HFF-Myc (cell line): ENCODE measurements around the gene HINT1.

Experiments used
- DNase-seq: peaks from one replicate; pipeline ENCODE4 v3.0.0-alpha.2; 2011; ENCODE audit warnings: low read depth; ENCODE audit errors: extremely low read depth
- H3K4me3 ChIP-seq: replicated peaks from 2 replicates; pipeline ENCODE4 v1.5.1; 2011; ENCODE audit warnings: low read depth, mild to moderate bottlenecking, control low read depth, low read length
- CTCF ChIP-seq: IDR thresholded peaks from 2 replicates; pipeline ENCODE4 v1.5.1; 2012; ENCODE audit warnings: mild to moderate bottlenecking, low read depth, low read length, control low read depth; ENCODE audit errors: missing control alignments

The HINT1 gene

GRCh38 chr5:131165119-131165727, at the start of gene HINT1:
TSS of gene HINT1 (minus strand) at chr5:131165256. CDS start at chr5:131165205, 51 bp downstream.
- TF ChIP-seq CTCF, result no peak
- peak within 1 kb of the TSS; percentile 90 for H3K4me3 ChIP-seq
- peak; percentile 74 for DNase-seq

DNA sequence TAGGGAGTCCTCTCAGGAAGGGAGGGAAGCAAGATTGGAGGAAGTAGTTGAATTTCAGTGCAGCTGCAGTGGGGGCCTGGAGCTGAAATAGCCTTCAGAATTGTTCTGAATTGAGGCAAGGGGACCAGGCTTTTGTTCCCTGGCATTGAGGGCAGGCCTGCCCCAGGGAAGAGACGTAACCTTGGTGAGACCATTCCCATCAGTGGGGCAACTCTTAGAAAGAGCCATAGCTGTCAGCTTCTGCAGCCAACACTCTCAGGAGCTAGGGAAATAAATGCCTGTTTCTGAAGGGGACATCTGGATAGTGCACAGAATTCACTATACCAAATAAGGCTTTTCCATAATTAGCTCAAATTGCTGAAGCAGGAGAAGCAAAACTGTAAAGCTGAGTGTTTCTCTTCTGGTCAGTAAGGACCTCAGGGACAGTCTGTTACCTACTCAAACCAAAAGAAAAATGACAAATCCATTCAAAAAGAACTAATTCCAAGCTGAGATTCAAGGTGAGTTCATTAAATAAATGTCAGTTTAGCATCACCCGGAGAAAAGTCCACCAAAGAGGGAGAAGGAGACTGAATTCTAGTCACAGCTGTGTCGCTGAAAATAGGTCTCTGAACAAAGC, 49.7 kb upstream of the HINT1 start:
- H3K4me3 ChIP-seq, result no peak overlapping the region
- DNase-seq, result no peak
- TF ChIP-seq CTCF, result no peak

DNA sequence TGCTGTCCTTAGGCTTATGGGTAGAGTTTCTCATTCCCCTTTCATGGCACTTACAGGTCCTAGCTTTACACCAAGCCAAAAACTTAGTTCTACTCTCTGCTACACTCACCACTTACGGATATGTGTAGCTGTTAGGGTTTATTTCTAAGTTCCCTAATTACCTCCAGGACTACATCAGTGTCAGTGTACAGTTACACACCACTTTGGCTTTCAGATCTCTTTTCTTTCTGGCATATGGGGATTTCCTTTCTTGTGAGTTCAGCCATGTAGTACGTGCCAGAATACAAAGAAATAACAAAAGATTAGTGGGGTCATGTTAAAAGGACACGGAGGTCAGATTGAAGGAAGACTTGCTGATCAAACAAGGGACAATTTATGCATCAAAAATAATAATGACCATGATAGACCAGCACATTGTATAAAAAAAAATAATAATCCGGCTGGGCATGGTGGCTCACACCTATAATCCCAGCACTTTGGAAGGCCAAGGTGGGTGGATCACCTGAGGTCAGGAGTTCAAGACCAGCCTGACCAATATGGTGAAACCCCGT, 47.5 kb upstream of the HINT1 start:
- TF ChIP-seq CTCF, result no peak
- no peak for DNase-seq
- H3K4me3 ChIP-seq, result no peak overlapping the region

- no peak for TF ChIP-seq CTCF
- DNase-seq, result no peak
Measured at GRCh38 chr5:131211669-131212068, 46.6 kb upstream of the HINT1 start.

GRCh38 chr5:131210151-131210510, 45.1 kb upstream of the HINT1 start:
- no peak for DNase-seq

More at GRCh38 chr5:131211669-131212068, 46.6 kb upstream of the HINT1 start:
- no peak overlapping the region for H3K4me3 ChIP-seq

DNA sequence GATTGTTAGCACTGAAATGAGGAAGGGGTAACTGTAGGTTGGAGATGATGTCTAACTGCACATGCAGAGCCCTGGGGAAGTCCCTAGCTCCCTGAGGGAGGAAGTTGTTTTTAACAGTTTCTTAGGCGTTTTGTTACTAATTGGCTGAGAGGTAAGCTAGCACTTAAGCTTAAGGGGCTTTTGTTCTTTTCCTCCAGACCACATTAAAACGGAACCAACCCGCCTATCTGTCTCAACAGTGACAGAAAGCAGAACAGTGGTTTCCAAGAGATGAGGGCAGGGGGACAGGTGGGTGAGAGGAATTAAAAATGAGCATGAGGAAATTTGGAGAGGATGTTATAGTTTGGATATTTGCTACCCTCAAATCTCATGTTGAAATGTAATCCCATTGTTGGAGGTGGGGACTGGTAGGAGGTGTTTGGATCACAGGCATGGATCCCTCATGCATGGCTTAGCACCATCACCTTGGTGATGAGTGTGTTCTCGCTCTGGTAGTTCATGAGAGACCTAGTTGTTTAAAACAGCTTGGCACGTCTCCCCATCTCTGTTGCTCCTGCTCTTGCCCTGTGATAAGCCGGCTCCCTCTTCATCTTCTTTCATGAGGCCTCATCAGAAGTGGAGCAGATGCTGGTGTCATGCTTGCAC, 44.6 kb upstream of the HINT1 start:
- H3K4me3 ChIP-seq, result no peak overlapping the region
- TF ChIP-seq CTCF, result no peak
- no peak for DNase-seq

More at GRCh38 chr5:131210151-131210510, 45.1 kb upstream of the HINT1 start:
- no peak for TF ChIP-seq CTCF
- no peak overlapping the region for H3K4me3 ChIP-seq
